ENCODE measurements around the gene TMCC1. TPM values are rescaled to one million over a fixed set of nuclear protein-coding genes. Genes with fewer than 3 reads are reported as not detected.

The TMCC1 gene
- total RNA-seq, 1 donor from 2014 or later, result 36.9 TPM

- TF ChIP-seq CTCF (conservative IDR thresholded peaks at IDR 0.05), result no peak
- no peak overlapping the region for H3K4me3 Mint-ChIP-seq
- no peak for DNase-seq (ENCODE audit: low read depth, low spot score)
- no peaks in the 10 kb centered on the region for H3K4me1 Mint-ChIP-seq
- no peak overlapping the region for H3K27ac Mint-ChIP-seq (ENCODE audit: unreplicated experiment)
- H3K36me3 Mint-ChIP-seq (ENCODE audit: low read depth), result peaks cover 6% of the 10 kb centered on the region
- H3K9me3 Mint-ChIP-seq, result peaks cover 8% of the 10 kb centered on the region
- peaks cover 2% of the 10 kb centered on the region for H3K27me3 Mint-ChIP-seq (ENCODE audit: low read depth)
These were observed 33.6 kb upstream of the TMCC1 start for GRCh38 chr3:129927072-129927471.

GRCh38 chr3:129919806-129920205 is 26.3 kb upstream of the TMCC1 start:
- no peak for DNase-seq (ENCODE audit: low read depth, low spot score)
- peaks cover 3% of the 10 kb centered on the region for H3K27me3 Mint-ChIP-seq (ENCODE audit: low read depth)
- peaks cover 5% of the 10 kb centered on the region for H3K36me3 Mint-ChIP-seq (ENCODE audit: low read depth)
- no peak overlapping the region for H3K27ac Mint-ChIP-seq (ENCODE audit: unreplicated experiment)
- H3K9me3 Mint-ChIP-seq, result peaks cover 12% of the 10 kb centered on the region
- H3K4me3 Mint-ChIP-seq, result no peak overlapping the region
- TF ChIP-seq CTCF (conservative IDR thresholded peaks at IDR 0.05), result no peak
- H3K4me1 Mint-ChIP-seq, result no peaks in the 10 kb centered on the region

- DNase-seq (ENCODE audit: low read depth, low spot score), result no peak
- peaks cover 3% of the 10 kb centered on the region for H3K27me3 Mint-ChIP-seq (ENCODE audit: low read depth)
- no peak overlapping the region for H3K4me3 Mint-ChIP-seq
- H3K36me3 Mint-ChIP-seq (ENCODE audit: low read depth), result peaks cover 6% of the 10 kb centered on the region
- TF ChIP-seq CTCF (conservative IDR thresholded peaks at IDR 0.05), result no peak
- no peaks in the 10 kb centered on the region for H3K4me1 Mint-ChIP-seq
- no peak overlapping the region for H3K27ac Mint-ChIP-seq (ENCODE audit: unreplicated experiment)
- peaks cover 12% of the 10 kb centered on the region for H3K9me3 Mint-ChIP-seq
These were observed 25.8 kb upstream of the TMCC1 start for GRCh38 chr3:129919357-129919756.

- H3K36me3 Mint-ChIP-seq (ENCODE audit: low read depth), result peaks cover 6% of the 10 kb centered on the region
- no peaks in the 10 kb centered on the region for H3K4me1 Mint-ChIP-seq
- no peak for DNase-seq (ENCODE audit: low read depth, low spot score)
- TF ChIP-seq CTCF (conservative IDR thresholded peaks at IDR 0.05), result no peak
- peaks cover 3% of the 10 kb centered on the region for H3K27me3 Mint-ChIP-seq (ENCODE audit: low read depth)
- H3K9me3 Mint-ChIP-seq, result peaks cover 12% of the 10 kb centered on the region
- no peak overlapping the region for H3K4me3 Mint-ChIP-seq
- no peak overlapping the region for H3K27ac Mint-ChIP-seq (ENCODE audit: unreplicated experiment)
These were observed 24.9 kb upstream of the TMCC1 start for GRCh38 chr3:129918461-129918860.

GRCh38 chr3:129917423-129918007 is 24.0 kb upstream of the TMCC1 start:
- H3K36me3 Mint-ChIP-seq (ENCODE audit: low read depth), result peaks cover 10% of the 10 kb centered on the region
- H3K27me3 Mint-ChIP-seq (ENCODE audit: low read depth), result peaks cover 3% of the 10 kb centered on the region
- peaks cover 12% of the 10 kb centered on the region for H3K9me3 Mint-ChIP-seq
- H3K27ac Mint-ChIP-seq (ENCODE audit: unreplicated experiment), result no peak overlapping the region
- no peak for DNase-seq (ENCODE audit: low read depth, low spot score)
- H3K4me1 Mint-ChIP-seq, result no peaks in the 10 kb centered on the region
- no peak for TF ChIP-seq CTCF (conservative IDR thresholded peaks at IDR 0.05)
- no peak overlapping the region for H3K4me3 Mint-ChIP-seq

Measured in neural crest cell (in vitro differentiated cells).